AG09319 (cell line): ENCODE results near the gene ACTR5.

Source experiments
- DNase-seq: peaks from one replicate; pipeline ENCODE4 v3.0.0-alpha.2; 2010; ENCODE audit warnings: low read depth; ENCODE audit errors: extremely low read depth
- TF ChIP-seq, protein P1 (sequence below): IDR thresholded peaks from 2 replicates; pipeline ENCODE4 v1.5.1; 2011; ENCODE audit warnings: low read depth, mild to moderate bottlenecking, inconsistent platforms, low read length, moderate library complexity

ACTR5 gene

DNA sequence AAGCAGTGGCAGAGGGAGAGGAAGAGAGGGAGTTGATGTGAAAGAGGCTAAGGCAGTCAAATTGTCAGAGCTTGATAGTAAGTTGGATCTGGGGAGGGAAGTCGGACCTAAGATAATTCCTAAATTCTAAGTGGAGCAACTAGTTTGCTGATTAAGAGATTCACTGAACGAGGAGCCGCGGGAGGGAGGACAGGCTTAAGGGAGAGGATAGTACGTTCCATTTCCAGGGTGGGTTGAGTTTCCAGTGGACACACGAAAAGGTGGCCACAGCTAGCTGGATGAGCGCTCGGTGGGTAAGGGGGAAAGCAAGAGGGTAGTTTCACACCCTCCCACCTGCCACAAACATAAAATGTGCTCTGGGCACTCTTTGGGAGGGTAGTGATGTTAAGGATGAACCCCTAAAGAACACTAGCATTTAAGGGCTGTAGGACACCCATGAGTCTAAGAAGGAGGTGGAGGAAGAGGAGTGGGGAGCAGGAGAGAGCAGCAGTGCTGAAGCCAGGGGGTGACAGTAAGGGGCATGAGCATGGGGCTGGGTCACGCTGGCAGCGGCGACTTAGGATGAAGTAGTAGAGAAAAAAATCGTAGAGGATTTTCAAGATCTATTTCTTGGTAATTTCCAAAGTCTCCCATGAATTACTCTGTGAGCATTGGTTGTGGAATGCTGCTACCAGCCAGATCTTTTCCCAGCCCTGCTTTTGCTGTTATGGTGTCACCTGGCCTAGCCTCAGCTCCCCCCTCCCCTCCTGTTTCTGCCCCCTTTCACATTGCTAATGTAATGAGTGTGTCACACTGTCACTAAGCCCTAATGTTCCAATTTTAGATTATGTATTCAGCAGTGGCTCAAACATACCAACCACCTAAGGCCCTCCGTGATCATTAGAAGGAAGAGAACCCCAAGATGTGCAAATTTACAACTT is 21.4 kb downstream of the ACTR5 start:
- TF ChIP-seq, protein P1, sequence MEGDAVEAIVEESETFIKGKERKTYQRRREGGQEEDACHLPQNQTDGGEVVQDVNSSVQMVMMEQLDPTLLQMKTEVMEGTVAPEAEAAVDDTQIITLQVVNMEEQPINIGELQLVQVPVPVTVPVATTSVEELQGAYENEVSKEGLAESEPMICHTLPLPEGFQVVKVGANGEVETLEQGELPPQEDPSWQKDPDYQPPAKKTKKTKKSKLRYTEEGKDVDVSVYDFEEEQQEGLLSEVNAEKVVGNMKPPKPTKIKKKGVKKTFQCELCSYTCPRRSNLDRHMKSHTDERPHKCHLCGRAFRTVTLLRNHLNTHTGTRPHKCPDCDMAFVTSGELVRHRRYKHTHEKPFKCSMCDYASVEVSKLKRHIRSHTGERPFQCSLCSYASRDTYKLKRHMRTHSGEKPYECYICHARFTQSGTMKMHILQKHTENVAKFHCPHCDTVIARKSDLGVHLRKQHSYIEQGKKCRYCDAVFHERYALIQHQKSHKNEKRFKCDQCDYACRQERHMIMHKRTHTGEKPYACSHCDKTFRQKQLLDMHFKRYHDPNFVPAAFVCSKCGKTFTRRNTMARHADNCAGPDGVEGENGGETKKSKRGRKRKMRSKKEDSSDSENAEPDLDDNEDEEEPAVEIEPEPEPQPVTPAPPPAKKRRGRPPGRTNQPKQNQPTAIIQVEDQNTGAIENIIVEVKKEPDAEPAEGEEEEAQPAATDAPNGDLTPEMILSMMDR: no peak
- DNase-seq: no peak

DNA sequence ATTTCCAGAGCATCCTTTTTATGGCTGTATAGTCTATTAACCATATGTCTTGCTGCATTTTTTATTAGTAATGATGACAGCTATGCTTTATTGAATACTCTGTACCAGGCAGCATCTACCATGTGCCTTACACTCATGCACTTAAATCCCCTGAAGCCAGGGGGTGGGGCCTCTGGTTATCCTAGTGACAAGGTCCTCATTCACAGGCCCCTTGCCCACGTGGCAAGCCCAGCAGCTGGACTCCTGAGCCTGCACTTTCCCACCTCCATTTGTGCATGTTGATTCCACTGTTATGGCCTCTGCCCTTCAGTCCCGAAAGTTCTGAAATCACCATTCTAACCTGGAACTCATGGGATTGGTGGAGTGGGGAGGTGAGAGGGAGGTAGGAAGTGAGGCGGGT is 22.3 kb downstream of the ACTR5 start:
- TF ChIP-seq, protein P1: no peak
- no peak for DNase-seq

DNA sequence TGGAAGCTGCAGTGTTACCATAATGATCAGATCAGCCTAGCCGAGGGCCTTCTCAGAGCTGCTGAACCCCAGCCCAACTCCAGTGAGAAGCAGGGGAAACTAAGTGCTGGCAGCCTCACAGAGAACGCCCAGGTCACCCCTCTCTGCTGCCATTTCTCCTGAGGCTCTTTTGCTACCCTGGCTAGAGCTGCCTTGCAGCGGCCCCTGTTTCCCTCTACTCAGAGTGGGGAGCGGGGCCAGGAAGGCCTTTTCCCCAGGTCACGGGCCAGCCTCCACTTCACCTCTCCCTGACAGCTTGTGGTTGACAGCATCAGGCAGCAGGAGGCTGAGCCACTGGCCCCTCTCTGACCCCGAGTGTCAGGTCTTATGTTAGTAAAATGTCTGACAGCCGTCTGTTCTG is 22.7 kb downstream of the ACTR5 start:
- DNase-seq: no peak
- TF ChIP-seq, protein P1: no peak

DNA sequence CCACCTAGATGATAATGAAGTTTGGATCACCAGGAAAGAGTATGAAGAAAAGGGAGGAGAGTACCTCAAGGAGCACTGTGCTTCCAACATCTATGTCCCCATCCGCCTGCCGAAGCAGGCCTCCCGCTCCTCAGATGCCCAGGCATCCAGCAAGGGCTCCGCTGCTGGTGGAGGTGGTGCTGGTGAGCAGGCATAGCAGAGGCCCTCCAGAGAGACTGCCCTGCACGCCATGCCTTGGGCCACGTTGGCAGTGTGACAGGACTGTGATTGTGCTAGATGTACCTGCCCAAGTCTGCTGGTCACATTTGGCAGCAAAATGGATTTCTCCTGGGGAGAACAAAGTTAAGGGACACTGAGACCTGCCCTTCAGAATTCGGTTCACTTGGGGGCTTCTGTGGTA is 23.4 kb downstream of the ACTR5 start:
- TF ChIP-seq, protein P1: no peak

DNA sequence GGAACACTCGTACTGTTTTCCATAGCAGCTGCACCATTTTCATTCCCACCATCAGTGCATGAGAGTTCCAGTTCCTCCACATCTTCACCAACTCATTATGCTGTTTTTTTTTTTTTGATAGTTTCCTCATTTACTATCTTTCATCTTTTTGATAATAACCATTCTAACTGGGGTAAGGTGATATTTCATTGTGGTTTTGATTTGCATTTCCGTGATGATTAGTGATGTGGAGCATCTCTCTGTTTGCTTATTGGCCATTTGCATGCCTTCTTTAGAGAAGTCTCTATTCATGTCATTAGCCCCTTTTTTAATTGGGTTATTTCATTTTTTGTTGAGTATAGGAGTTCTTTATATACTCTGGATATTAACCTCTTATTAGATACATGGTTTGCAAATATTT is 25.9 kb downstream of the ACTR5 start:
- TF ChIP-seq, protein P1: no peak
- DNase-seq: no peak

More for the DNA sequence above, 23.4 kb downstream of the ACTR5 start:
- no peak for DNase-seq

DNA sequence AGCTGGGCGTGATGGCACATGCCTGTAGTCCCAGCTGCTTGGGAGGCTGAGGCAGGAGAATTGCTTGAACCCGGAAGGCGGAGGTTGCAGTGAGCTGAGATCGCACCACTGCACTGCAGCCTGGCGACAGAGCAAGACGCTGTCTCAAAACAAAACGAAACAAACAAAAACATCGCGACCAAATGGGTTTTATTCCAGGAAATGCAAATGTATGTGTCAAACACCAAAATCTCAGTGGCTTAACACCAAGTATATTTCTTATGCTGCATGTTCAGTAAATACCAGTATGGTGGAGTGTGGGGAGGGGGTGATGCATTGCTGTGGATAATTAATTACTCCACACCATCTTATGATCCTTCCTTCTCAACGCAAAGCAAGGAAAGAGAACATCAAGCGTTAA is 28.1 kb downstream of the ACTR5 start:
- TF ChIP-seq, protein P1: no peak
- DNase-seq: no peak

DNA sequence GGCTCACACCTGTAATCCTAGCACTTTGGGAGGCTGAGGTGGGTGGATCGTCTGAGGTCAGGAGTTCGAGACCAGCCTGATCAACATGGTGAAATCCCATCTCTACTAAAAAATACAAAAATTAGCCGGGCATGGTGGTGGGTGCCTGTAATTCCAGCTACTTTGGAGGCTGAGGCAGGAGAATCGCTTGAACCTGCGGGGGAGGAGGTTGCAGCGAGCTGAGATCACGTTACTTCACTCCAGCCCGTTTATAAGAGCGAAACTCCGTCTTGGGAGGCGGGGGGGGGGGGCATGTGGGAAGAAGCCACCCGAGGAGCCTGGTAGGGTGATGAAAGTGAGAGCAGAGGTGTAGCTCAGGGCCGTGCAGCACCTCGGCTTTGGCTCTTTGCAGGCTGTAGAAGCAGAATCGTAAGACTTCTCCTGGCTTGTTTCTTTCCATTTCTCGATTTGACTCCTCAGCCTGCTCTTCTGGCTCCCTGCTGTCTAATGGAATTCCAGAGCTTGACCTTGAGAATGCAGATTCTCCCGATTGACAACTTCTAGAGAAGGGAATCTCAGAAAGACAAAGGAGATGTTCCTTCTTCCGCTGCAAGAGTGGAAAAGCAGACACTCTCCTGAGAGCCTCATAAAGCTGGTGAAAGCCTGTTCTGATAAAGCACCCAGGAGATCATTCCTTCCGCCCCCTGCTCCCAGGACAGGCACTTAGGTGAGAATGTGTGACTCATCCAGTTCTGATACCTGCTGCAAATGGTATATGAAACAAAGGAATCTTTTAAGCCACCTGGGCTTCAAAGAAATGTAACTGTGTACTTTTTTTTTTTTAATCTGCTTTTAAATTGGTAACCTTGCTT is 31.2 kb downstream of the ACTR5 start:
- DNase-seq: no peak

More for the DNA sequence above, 31.2 kb downstream of the ACTR5 start:
- TF ChIP-seq, protein P1: no peak
